Neural progenitor cell (in vitro differentiated cells): ENCODE results near the gene MYRFL. TPM values are rescaled to one million over a fixed set of nuclear protein-coding genes. Genes with fewer than 3 reads are reported as not detected.

Source experiments
- DNase-seq: peaks from one replicate; pipeline ENCODE4 v3.0.0-alpha.2; 2016; ENCODE audit warnings: low spot score
- H2AFZ ChIP-seq: fragments of 200-600 bp; sonication (generic); replicated peaks from 2 replicates; pipeline ENCODE4 v1.6.1; 2016; ENCODE audit warnings: antibody characterized with exemption
- H3F3A ChIP-seq: fragments of 200-600 bp; sonication (generic); 2 replicates; pipeline ENCODE4 v1.6.1; 2016; ENCODE audit warnings: antibody characterized with exemption, low read depth
- H3K27ac ChIP-seq: fragments of 200-600 bp; sonication (generic); 2 replicates; pipeline ENCODE4 v1.5.1; 2016; ENCODE audit warnings: mild to moderate bottlenecking
- H3K27me3 ChIP-seq: fragments of 200-600 bp; sonication (generic); 2 replicates; pipeline ENCODE4 v1.6.1; 2016; ENCODE audit warnings: mild to moderate bottlenecking, moderate library complexity
- H3K36me3 ChIP-seq: fragments of 200-600 bp; sonication (generic); 2 replicates; pipeline ENCODE4 v1.5.1; 2016
- H3K4me1 ChIP-seq: fragments of 200-600 bp; sonication (generic); 2 replicates; pipeline ENCODE4 v1.6.1; 2016; ENCODE audit warnings: mixed run types
- H3K4me2 ChIP-seq: fragments of 200-600 bp; sonication (generic); 2 replicates; pipeline ENCODE4 v1.6.1; 2016
- H3K4me3 ChIP-seq: fragments of 200-600 bp; sonication (generic); 2 replicates; pipeline ENCODE4 v1.5.1; 2016
- H3K79me2 ChIP-seq: fragments of 200-600 bp; sonication (generic); 2 replicates; pipeline ENCODE4 v1.6.1; 2016; ENCODE audit warnings: low read depth
- H3K9ac ChIP-seq: fragments of 200-600 bp; sonication (generic); 2 replicates; pipeline ENCODE4 v1.6.1; 2016
- H3K9me3 ChIP-seq: fragments of 200-600 bp; sonication (generic); 2 replicates; pipeline ENCODE4 v1.5.1; 2016; ENCODE audit warnings: low read depth
- H4K20me1 ChIP-seq: fragments of 200-600 bp; sonication (generic); 2 replicates; pipeline ENCODE4 v1.6.1; 2016; ENCODE audit warnings: low read depth
- H3K27ac Mint-ChIP-seq: 3 replicates; pipeline ENCODE4 v1.8.0; 2021; ENCODE audit warnings: mixed read lengths
- H3K27me3 Mint-ChIP-seq: 2 replicates; pipeline ENCODE4 v1.8.0; 2022; ENCODE audit warnings: low read depth, mild to moderate bottlenecking, inconsistent platforms, moderate library complexity, mixed read lengths; ENCODE audit not compliant: insufficient read depth
- H3K36me3 Mint-ChIP-seq: 3 replicates; pipeline ENCODE4 v1.8.0; 2021; ENCODE audit warnings: mixed read lengths
- H3K4me1 Mint-ChIP-seq: 3 replicates; pipeline ENCODE4 v1.8.0; 2021; ENCODE audit warnings: mixed read lengths
- H3K4me3 Mint-ChIP-seq: 3 replicates; pipeline ENCODE4 v1.8.0; 2021; ENCODE audit warnings: mild to moderate bottlenecking, moderate library complexity, mixed read lengths
- H3K9me3 Mint-ChIP-seq: 3 replicates; pipeline ENCODE4 v1.8.0; 2020; ENCODE audit warnings: mixed read lengths
- CTCF ChIP-seq: fragments of 200-600 bp; sonication (generic); IDR thresholded peaks from 2 replicates; pipeline ENCODE4 v1.5.1; 2017; ENCODE audit warnings: antibody characterized with exemption, mild to moderate bottlenecking
- EZH2 ChIP-seq: fragments of 200-600 bp; sonication (generic); IDR thresholded peaks from 2 replicates; pipeline ENCODE4 v1.6.1; 2017; ENCODE audit warnings: antibody characterized with exemption, mild to moderate bottlenecking, moderate library complexity
- EZH2phosphoT487 ChIP-seq: fragments of 200-600 bp; sonication (generic); IDR thresholded peaks from 2 replicates; pipeline ENCODE4 v1.6.1; 2017; ENCODE audit warnings: antibody characterized with exemption
- total RNA-seq: library from RNA; depleted of rRNA; stranded (reverse); fragments of >200 nt; gene quantifications from 2 replicates; pipeline ENCODE4 v1.2.3, GENCODE V29; 2015; ENCODE audit warnings: low replicate concordance

MYRFL gene
- total RNA-seq, 1 donor from 2014 or later: not detected

DNA sequence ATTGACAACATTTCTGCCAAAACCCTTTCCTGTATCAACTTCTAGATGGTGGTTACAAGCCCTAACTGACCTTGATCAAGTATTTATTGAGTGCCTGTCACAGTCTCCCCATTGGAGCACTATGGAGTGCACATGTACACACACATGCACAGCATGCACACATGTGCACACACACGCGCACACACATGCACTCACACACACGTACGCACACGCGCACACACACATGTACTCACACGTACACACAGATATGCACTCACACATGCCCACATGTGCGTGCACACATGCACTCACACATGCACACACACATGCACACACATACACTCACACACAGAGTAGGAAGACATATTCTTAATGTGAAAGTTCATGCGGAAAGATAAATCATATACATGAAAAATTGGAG, 43.7 kb downstream of the MYRFL start:
- no peaks in the 10 kb centered on the region for H3K4me1 Mint-ChIP-seq
- Histone ChIP-seq H3K9ac (no peak overlapping the region), H3K9me3 (no peaks in the 10 kb centered on the region), H3K79me2 (no peaks in the 10 kb centered on the region), H3K27me3 (no peaks in the 10 kb centered on the region), H3K4me1 (no peaks in the 10 kb centered on the region), H4K20me1 (no peaks in the 10 kb centered on the region), H3K27ac (no peak overlapping the region), H3K4me2 (no peak overlapping the region), H3F3A (no peaks in the 10 kb centered on the region), H3K36me3 (no peaks in the 10 kb centered on the region), H2AFZ (no peak overlapping the region), H3K4me3 (no peak overlapping the region)
- TF ChIP-seq EZH2 (no peak), CTCF (no peak), EZH2phosphoT487 (no peak)
- H3K36me3 Mint-ChIP-seq: no peaks in the 10 kb centered on the region
- H3K27me3 Mint-ChIP-seq: no peaks in the 10 kb centered on the region
- H3K27ac Mint-ChIP-seq: no peak overlapping the region
- no peaks in the 10 kb centered on the region for H3K9me3 Mint-ChIP-seq
- H3K4me3 Mint-ChIP-seq: no peak overlapping the region
- no peak for DNase-seq

- H2AFZ ChIP-seq: no peak overlapping the region
- H3K79me2 ChIP-seq: no peaks in the 10 kb centered on the region
Observed at GRCh38 chr12:69872804-69873203, 47.8 kb downstream of the MYRFL start.

DNA sequence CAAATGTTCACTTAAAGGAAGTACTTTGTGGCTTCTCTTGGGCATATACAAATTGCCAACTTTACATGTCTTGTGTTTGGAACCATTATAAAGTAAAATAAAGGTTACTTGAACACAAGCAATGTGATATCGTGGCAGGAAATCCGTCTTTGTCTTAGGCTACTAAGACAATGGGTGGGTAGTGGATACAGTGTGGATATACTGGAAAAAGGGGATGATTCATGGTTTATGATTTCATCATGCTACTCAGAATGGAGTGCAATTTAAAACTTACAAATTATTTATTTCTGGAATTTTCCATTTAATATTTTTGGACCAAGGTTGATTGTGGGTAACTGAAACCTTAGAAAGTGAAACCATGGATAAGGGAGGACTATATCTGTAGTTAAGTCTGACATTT, 48.4 kb downstream of the MYRFL start:
- Histone ChIP-seq H3K36me3 (no peaks in the 10 kb centered on the region), H3K9ac (no peak overlapping the region), H3F3A (no peaks in the 10 kb centered on the region), H3K79me2 (no peaks in the 10 kb centered on the region), H3K4me2 (no peak overlapping the region), H3K27ac (no peak overlapping the region), H2AFZ (no peak overlapping the region), H4K20me1 (no peaks in the 10 kb centered on the region), H3K4me3 (no peak overlapping the region), H3K9me3 (no peaks in the 10 kb centered on the region), H3K4me1 (peaks cover 13% of the 10 kb centered on the region), H3K27me3 (no peaks in the 10 kb centered on the region)
- Mint-ChIP-seq H3K27me3 (no peaks in the 10 kb centered on the region), H3K4me1 (no peaks in the 10 kb centered on the region), H3K36me3 (no peaks in the 10 kb centered on the region), H3K9me3 (no peaks in the 10 kb centered on the region), H3K27ac (no peak overlapping the region), H3K4me3 (no peak overlapping the region)
- DNase-seq: no peak
- TF ChIP-seq EZH2 (no peak), CTCF (no peak), EZH2phosphoT487 (no peak)

More at GRCh38 chr12:69872804-69873203, 47.8 kb downstream of the MYRFL start:
- H3K36me3 Mint-ChIP-seq: no peaks in the 10 kb centered on the region
- H3K36me3 ChIP-seq: no peaks in the 10 kb centered on the region
- DNase-seq: no peak
- TF ChIP-seq EZH2phosphoT487 (no peak), CTCF (no peak), EZH2 (no peak)
- H3K4me1 Mint-ChIP-seq: no peaks in the 10 kb centered on the region
- no peak overlapping the region for H3K9ac ChIP-seq
- H3K4me3 Mint-ChIP-seq: no peak overlapping the region
- H3K9me3 ChIP-seq: no peaks in the 10 kb centered on the region
- H3F3A ChIP-seq: no peaks in the 10 kb centered on the region
- no peak overlapping the region for H3K27ac Mint-ChIP-seq
- H3K27ac ChIP-seq: no peak overlapping the region
- H4K20me1 ChIP-seq: no peaks in the 10 kb centered on the region
- no peak overlapping the region for H3K4me2 ChIP-seq
- H3K27me3 ChIP-seq: no peaks in the 10 kb centered on the region
- H3K4me3 ChIP-seq: no peak overlapping the region
- no peaks in the 10 kb centered on the region for H3K9me3 Mint-ChIP-seq
- H3K4me1 ChIP-seq: peaks cover 13% of the 10 kb centered on the region
- no peaks in the 10 kb centered on the region for H3K27me3 Mint-ChIP-seq
